Skeletal muscle cell (primary cell): ENCODE data around the gene RETREG3.
"Not testable (repeated sequence)": the region's sequence is repeated elsewhere in the genome, so short reads cannot be mapped to it uniquely, and the experiment has no call there.

Experiments
- DNase-seq: peaks from one replicate; pipeline ENCODE4 v3.0.0-alpha.2; 2010; ENCODE audit warnings: low read depth
- H3K4me3 ChIP-seq: 2 replicates; pipeline ENCODE4 v1.5.1; 2011; ENCODE audit warnings: low read depth, mild to moderate bottlenecking, control low read depth, low read length, moderate library complexity

Gene RETREG3

GRCh38 chr17:42613699-42614295 lies 4.6 kb upstream of the RETREG3 start:
- no peak for DNase-seq
- H3K4me3 ChIP-seq, result no peak overlapping the region

DNA sequence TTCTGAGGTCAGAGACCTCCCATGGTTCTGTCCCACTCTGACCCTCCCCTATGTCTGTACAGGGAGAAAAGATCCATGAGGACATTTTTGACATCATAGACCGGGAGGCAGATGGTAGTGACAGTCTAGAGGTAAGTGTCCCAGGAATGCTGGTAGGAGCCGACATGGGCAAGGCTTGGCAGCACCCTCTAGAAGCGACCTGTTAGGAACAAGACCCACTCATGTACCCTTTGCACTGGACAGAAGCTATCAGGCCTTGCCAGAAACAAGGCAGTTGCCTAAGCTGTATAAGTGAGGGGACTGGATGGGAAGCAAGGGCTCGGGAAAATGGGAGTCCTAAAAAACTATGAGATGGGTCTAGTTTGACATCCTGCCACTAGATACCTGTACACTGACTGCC lies 2.8 kb upstream of the RETREG3 start:
- DNase-seq, result no peak
- no peak overlapping the region for H3K4me3 ChIP-seq

DNA sequence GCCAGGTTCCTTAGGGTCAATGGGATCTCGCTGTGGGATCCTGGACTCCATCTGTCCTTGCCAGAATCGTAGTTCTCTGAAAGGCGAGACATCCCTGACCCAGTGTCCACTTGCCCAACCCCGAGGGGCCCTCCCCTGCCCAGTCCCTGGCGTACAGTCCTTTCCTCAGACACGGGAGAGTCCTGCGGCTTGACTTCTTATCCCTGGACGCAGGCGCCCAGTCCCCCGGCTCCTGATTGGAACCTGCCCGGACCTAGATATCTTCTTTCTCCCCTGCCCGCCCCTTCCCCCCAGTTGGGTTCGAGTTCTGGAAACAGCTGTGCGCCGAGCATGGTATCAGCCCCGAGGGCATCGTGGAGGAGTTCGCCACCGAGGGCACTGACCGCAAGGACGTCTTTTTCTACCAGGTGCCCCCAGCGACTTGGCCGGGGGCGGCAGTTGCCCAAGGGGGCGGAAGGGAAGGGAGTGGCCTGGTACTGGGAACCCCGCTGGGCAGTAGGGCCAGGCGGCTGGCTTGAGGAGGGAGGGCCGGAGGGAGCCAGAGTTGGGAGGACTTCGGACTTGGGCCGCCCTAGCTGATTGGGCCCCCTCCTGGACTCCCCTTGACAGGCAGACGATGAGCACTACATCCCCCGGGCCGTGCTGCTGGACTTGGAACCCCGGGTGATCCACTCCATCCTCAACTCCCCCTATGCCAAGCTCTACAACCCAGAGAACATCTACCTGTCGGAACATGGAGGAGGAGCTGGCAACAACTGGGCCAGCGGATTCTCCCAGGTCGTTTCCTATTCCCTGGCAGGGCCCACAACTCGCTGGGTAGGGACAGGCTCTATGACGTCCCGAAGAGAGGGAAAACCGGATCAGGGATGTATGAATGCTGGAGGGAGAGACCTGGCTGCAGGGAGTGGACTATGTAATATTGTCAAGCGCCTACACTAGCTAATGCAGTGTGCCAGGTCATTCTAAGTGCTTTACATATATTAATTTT lies 934 bp upstream of the RETREG3 start:
- DNase-seq, result not testable (repeated sequence)

GRCh38 chr17:42608305-42609181 lies 631 bp downstream of the RETREG3 start:
- H3K4me3 ChIP-seq, result peak overlapping the region; percentile 83

More for the DNA sequence above, 934 bp upstream of the RETREG3 start:
- peak overlapping the region; percentile 88 for H3K4me3 ChIP-seq

DNA sequence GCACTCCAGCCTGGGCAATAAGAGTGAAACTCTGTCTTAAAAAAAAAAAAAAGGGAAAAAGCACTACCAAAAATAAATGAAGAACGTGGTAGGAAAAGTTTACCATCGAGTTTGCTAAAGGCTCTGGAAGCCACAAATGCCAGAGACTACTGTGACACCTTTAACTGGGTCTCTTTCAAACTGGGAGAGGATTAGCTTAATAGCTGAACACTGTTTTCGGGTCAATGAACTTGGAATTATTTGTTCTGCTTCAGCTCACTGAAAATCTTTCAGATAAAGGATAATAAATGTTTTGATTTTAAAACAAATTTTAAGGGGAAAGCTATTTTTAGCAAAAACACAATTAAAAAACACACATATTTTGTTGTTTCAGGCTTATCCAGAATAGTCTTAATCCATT lies 1.4 kb downstream of the RETREG3 start:
- peak overlapping the region; percentile 83 for H3K4me3 ChIP-seq
- DNase-seq, result no peak

More at GRCh38 chr17:42608305-42609181, 631 bp downstream of the RETREG3 start:
- DNase-seq, result no peak

DNA sequence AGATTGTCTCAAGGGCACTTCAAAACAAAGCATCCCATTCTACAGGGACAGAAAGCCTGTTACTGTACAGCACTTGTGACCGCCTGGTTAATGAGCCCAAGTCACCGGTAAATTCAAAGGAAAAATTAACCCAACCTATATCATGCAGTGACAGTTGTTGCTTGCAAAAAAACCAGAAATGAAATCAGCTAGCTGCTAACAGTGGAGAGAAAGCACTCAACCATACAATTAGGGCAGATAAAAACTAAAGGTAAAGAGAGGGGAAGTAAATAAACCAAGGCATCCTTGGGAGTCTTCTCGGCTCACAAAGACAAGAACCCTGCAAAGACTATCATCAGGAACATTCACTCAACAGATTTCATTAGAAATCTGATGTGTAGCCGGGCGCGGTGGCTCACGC lies 5.9 kb downstream of the RETREG3 start:
- H3K4me3 ChIP-seq, result no peak overlapping the region
- no peak for DNase-seq

DNA sequence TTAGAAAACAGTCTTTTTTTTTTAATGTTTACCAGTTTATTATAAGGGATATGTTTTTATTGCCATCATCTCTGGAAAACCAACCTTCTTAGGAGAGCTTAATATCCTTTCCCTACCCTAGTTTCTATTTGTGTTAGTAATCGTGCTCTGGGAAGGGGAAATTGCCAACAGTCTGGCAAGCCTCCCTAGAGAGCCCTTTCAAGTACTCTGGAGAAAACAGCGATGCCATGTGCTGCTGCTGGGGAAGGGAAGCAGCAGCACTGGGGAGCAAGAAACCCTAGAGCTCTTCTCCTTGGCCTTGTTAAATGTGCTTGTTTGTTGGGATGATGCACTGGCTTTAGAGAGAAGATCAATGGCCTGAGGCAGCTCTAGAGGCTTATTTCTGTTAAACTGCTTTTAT lies 10.3 kb downstream of the RETREG3 start:
- H3K4me3 ChIP-seq, result no peak overlapping the region
- no peak for DNase-seq

GRCh38 chr17:42596386-42596785 lies 12.8 kb downstream of the RETREG3 start:
- H3K4me3 ChIP-seq, result no peak overlapping the region

GRCh38 chr17:42591411-42591810 lies 17.8 kb downstream of the RETREG3 start:
- H3K4me3 ChIP-seq, result no peak overlapping the region

More at GRCh38 chr17:42596386-42596785, 12.8 kb downstream of the RETREG3 start:
- DNase-seq, result no peak

DNA sequence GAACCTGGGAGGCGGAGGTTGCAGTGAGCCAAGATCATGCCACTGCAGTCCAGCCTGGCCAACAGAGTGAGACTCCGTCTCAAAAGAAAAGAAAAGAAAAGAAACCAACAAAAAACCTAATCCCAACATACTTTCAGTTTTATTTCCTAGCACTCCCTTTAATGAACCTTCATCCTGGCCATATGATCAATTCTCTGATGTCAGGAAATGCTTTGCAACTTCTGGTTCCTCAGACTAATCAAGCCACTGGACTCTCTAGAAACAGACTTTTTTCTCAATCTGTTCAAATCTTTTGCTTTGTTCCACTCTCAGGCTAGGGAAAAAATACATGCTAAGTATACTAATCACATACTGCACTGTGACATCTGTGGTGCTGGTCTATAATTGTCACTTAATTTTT lies 18.3 kb downstream of the RETREG3 start:
- DNase-seq, result no peak
- no peak overlapping the region for H3K4me3 ChIP-seq

More at GRCh38 chr17:42591411-42591810, 17.8 kb downstream of the RETREG3 start:
- DNase-seq, result no peak

DNA sequence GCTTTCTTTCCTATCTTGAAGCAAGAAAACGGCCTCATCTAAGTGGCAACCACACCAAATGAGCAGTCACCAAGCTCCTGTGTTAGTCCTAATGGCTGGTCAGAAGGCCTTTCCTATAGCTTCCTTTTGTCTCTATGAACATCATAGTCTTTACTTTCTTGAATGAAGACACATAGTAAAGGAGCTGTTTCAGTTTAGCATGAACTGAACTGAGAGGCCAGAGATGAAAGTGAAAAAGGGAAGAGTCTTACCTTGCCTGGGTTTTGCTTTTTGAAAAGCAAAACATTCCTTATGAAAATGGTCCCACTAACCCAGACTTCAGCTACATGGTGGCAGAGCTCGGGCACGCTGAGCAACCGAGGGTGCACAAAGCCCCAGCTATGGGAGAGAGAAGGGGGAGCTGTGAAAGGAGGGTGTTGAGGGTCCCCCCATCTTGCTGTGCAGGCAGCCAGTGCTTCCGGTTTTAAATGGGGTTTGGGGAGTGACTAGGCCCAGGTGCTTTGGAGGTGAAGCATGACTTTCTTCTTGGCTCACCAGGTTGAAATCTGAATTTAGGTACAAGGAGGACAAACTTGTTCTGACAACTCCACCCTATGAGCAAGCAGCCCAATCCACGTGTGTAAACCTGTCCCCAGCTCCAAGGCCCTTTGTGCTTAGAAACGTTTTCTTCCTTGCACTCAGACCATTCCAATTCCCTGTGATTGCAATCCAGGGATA lies 22.5 kb downstream of the RETREG3 start:
- H3K4me3 ChIP-seq, result no peak overlapping the region
- no peak for DNase-seq

GRCh38 chr17:42585353-42585752 lies 23.8 kb downstream of the RETREG3 start:
- DNase-seq, result no peak

DNA sequence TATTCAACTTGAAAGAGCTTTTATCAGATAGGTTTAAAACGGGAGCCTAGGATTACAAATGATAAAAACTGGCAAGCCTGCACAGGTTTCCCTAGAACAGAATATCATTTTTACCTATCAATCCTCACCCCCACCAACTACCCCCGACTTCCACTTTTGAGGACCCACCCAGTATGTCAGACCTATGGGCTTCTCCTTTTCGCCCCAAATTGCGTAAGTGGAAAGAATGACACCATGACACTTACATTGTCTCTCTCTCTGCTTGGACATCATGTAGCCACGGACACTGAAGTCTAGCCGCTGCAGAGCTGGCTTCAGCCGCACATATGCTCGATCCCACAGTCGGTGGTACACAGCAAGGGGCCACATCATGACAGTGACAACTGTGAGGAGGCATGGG lies 24.3 kb downstream of the RETREG3 start:
- DNase-seq, result no peak
- no peak overlapping the region for H3K4me3 ChIP-seq

More at GRCh38 chr17:42585353-42585752, 23.8 kb downstream of the RETREG3 start:
- no peak overlapping the region for H3K4me3 ChIP-seq

GRCh38 chr17:42581744-42582270 lies 27.4 kb downstream of the RETREG3 start:
- no peak overlapping the region for H3K4me3 ChIP-seq
- no peak for DNase-seq

DNA sequence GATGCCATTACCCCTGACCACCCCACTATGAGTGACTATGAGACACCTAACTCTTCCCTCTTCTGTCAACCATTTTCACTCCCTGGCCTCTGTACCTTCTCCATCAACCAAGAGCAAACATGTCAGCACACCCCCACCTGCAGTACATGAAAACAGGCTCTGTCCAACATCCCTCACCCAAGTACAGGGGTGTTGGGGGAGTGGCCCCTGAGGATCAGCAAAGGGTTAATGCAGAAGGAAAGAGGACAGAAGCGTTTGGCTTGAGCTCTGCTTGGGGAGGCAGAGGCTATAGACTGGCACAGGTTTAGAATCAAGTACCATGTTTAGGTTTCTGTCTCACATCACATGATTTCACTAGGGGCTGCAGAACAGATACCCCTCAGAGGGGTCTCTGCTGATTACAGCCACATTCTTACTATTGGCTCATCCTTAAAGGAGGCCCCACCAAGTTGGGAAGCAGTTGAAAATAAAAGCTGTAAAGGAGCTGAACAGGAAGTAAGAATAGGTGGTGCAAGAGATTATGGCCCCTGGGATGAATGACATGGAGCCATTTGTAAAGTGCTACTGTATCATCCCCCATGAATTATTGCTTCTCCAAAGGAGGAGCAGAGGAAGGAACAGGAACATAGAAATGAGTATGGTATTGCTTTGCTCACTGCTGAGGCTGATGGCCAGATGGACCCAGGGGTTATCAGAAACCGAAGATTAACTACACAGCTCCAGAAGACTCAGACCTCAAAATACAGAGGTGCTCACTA lies 29.2 kb downstream of the RETREG3 start:
- DNase-seq, result no peak
- H3K4me3 ChIP-seq, result no peak overlapping the region

- peak overlapping the region; percentile 75 for H3K4me3 ChIP-seq
- DNase-seq, result peak; percentile 25
These were observed 30.8 kb downstream of the RETREG3 start for GRCh38 chr17:42578282-42578869.

DNA sequence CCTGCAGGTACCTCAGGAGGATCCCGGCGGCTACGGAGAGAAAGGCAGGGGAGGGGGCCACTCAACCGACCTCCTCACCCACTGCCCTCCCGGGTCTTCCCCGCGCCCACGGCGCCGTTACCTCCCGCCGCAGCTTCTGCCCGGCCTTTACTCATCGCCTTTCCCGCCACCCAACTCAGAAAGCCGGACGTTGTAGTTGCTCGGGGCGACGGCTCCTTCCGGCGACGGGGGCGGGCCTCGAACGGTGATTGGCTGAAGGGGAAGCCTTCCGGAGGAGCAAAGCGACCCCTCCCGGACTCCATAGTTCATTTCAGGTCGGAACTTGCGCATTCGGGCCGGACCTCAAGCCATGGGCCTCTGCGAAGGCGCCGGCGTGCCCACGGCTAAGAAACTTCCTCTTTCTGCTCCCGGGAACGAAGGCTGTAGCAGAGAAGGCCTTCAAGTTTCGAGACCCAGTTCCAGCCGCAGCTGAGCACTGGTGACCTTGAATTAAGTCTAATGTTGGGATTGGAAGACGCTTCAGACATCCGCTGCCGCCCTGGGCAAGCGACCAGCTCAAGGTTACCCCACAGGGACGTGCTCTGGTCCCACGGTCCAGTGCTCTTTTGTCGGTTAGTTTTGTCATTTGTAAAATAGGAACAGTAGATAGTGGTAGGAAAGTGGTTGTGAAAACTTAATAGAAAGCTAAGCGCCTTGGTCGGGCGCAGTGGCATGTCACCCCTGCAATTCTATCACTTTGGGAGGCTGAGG lies 31.5 kb downstream of the RETREG3 start, which contains the start of gene PSMC3IP:
Gene PSMC3IP (minus strand): TSS at position 198 of the 750 bp plus-strand sequence. CDS start 43 bp downstream, at position 155.
- peak; percentile 70 for DNase-seq
- H3K4me3 ChIP-seq, result peak within 1 kb of the TSS; percentile 75
